ENCODE results near the gene NTRK2.

The NTRK2 gene

GRCh38 chr9:84789463-84789830 lies 119.9 kb downstream of the NTRK2 start:
- no peak overlapping the region for H3K4me3 Mint-ChIP-seq
- H3K27ac Mint-ChIP-seq, result no peak overlapping the region
- DNase-seq (ENCODE audit: low spot score in 2 of 2) (no peak), ATAC-seq (ENCODE audit: low read depth) (no peak)
- no peaks in the 10 kb centered on the region for H3K36me3 Mint-ChIP-seq
- H3K9me3 Mint-ChIP-seq, result no peaks in the 10 kb centered on the region
- H3K4me1 Mint-ChIP-seq, result no peaks in the 10 kb centered on the region
- no peaks in the 10 kb centered on the region for H3K27me3 Mint-ChIP-seq

DNA sequence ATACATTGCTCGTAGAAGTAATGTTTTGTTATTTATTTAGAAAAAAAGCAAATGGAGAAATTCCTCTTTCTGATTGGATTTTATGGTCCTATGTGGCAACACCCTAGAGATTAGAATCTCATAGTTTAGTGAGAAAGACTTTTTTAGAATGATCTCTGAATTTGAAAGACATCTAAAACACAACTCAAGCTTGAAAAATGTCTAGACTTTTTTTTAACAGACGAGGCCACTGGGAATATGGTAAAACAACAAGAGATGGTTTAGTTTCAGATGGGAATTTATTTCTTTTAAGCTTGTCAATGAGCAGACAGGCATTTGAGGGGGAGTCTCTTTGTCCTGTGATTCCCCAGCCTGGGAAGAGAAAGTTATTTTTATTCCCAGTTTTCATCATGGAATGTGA lies 122.1 kb downstream of the NTRK2 start:
- H3K9me3 Mint-ChIP-seq, result no peaks in the 10 kb centered on the region
- ATAC-seq (ENCODE audit: low read depth) (no peak), DNase-seq (ENCODE audit: low spot score in 2 of 2) (no peak)
- no peaks in the 10 kb centered on the region for H3K4me1 Mint-ChIP-seq
- H3K36me3 Mint-ChIP-seq, result no peaks in the 10 kb centered on the region
- H3K27ac Mint-ChIP-seq, result no peak overlapping the region
- H3K4me3 Mint-ChIP-seq, result no peak overlapping the region
- no peaks in the 10 kb centered on the region for H3K27me3 Mint-ChIP-seq

GRCh38 chr9:84793251-84793650 lies 123.7 kb downstream of the NTRK2 start:
- DNase-seq (ENCODE audit: low spot score in 2 of 2) (no peak), ATAC-seq (ENCODE audit: low read depth) (no peak)
- Mint-ChIP-seq H3K4me1 (no peaks in the 10 kb centered on the region), H3K4me3 (no peak overlapping the region), H3K27ac (no peak overlapping the region), H3K36me3 (no peaks in the 10 kb centered on the region), H3K9me3 (no peaks in the 10 kb centered on the region), H3K27me3 (no peaks in the 10 kb centered on the region)

GRCh38 chr9:84794981-84795637 lies 125.6 kb downstream of the NTRK2 start:
- ATAC-seq (ENCODE audit: low read depth) (no peak), DNase-seq (ENCODE audit: low spot score in 2 of 2) (no peak)
- no peaks in the 10 kb centered on the region for H3K4me1 Mint-ChIP-seq
- no peaks in the 10 kb centered on the region for H3K27me3 Mint-ChIP-seq
- H3K9me3 Mint-ChIP-seq, result no peaks in the 10 kb centered on the region
- H3K36me3 Mint-ChIP-seq, result no peaks in the 10 kb centered on the region
- H3K4me3 Mint-ChIP-seq, result no peak overlapping the region
- no peak overlapping the region for H3K27ac Mint-ChIP-seq

- H3K4me3 Mint-ChIP-seq, result no peak overlapping the region
- no peak overlapping the region for H3K27ac Mint-ChIP-seq
- no peaks in the 10 kb centered on the region for H3K27me3 Mint-ChIP-seq
- no peaks in the 10 kb centered on the region for H3K9me3 Mint-ChIP-seq
- DNase-seq (ENCODE audit: low spot score in 2 of 2) (no peak), ATAC-seq (ENCODE audit: low read depth) (no peak)
- no peaks in the 10 kb centered on the region for H3K36me3 Mint-ChIP-seq
- no peaks in the 10 kb centered on the region for H3K4me1 Mint-ChIP-seq
Measured at GRCh38 chr9:84796404-84796803, 126.9 kb downstream of the NTRK2 start.

DNA sequence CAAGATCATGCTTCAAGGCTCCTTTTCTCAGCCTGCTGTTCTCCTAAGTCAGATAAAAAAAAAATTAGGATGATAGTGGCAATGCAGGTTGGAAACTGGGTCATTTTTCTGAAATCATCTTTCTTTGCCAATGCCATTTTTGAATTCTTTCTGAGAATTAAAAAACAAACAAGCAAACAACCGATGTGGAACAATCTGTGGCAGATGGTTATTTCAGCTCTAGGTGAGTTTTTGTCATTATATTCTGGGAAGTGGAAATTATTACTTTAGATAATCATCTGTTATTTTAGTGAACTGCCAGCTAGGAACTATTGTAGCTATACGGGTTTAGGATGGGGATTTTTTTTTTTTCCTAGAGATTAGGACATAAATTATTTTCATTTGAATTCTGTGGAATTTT lies 129.7 kb downstream of the NTRK2 start:
- Mint-ChIP-seq H3K27me3 (no peaks in the 10 kb centered on the region), H3K36me3 (no peaks in the 10 kb centered on the region), H3K27ac (no peak overlapping the region), H3K9me3 (no peaks in the 10 kb centered on the region), H3K4me1 (no peaks in the 10 kb centered on the region), H3K4me3 (no peak overlapping the region)
- no peak for DNase-seq (ENCODE audit: low spot score in 2 of 2)
- no peak for ATAC-seq (ENCODE audit: low read depth)

DNA sequence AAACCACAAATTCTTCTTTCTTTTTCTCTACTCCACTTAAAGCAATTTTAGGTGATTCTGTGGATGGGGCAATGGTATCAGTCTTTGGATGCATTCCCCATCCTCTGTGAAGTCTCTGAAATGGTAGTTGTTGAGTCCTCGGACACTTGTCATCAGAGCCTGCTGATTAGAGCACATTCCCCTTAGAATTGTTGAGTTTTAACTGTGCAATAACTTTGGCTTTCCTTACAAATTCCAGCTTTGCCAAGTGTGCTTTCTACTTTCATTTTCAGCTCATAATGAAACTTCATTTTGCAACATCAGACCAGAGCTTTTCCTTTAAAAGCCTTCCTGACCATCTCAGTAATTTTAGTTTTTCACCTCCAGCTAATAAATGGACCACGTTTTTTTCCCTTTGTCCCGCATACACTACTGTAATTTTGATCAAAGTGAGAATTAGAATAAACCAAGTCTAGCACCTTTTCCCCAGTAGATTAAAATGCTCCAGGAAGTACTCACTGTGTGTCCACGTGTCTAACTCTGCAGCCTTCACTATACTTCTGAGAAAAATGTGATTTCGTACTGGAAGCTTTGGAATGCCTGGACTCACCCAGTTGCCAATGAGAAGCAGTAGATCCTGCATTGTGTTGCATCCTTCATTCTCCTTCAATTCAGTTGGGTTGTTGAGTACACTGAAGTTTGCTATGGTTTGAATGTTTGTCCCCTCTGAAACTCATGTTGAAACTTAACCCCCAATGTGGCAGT lies 135.6 kb downstream of the NTRK2 start:
- Mint-ChIP-seq H3K4me3 (no peak overlapping the region), H3K36me3 (no peaks in the 10 kb centered on the region), H3K27ac (no peak overlapping the region), H3K27me3 (no peaks in the 10 kb centered on the region), H3K4me1 (no peaks in the 10 kb centered on the region), H3K9me3 (no peaks in the 10 kb centered on the region)
- no peak for ATAC-seq (ENCODE audit: low read depth)
- DNase-seq (ENCODE audit: low spot score in 2 of 2), result no peak

GRCh38 chr9:84807431-84807830 lies 137.9 kb downstream of the NTRK2 start:
- H3K27me3 Mint-ChIP-seq, result no peaks in the 10 kb centered on the region
- no peak overlapping the region for H3K4me3 Mint-ChIP-seq
- H3K4me1 Mint-ChIP-seq, result no peaks in the 10 kb centered on the region
- no peaks in the 10 kb centered on the region for H3K9me3 Mint-ChIP-seq
- H3K27ac Mint-ChIP-seq, result no peak overlapping the region
- DNase-seq (ENCODE audit: low spot score in 2 of 2) (no peak), ATAC-seq (ENCODE audit: low read depth) (no peak)
- no peaks in the 10 kb centered on the region for H3K36me3 Mint-ChIP-seq

GRCh38 chr9:84807870-84808390 lies 138.4 kb downstream of the NTRK2 start:
- Mint-ChIP-seq H3K27me3 (no peaks in the 10 kb centered on the region), H3K4me1 (no peaks in the 10 kb centered on the region), H3K4me3 (no peak overlapping the region), H3K36me3 (no peaks in the 10 kb centered on the region), H3K9me3 (no peaks in the 10 kb centered on the region), H3K27ac (no peak overlapping the region)
- ATAC-seq (ENCODE audit: low read depth) (no peak), DNase-seq (ENCODE audit: low spot score in 2 of 2) (no peak)

- Mint-ChIP-seq H3K4me1 (no peaks in the 10 kb centered on the region), H3K36me3 (no peaks in the 10 kb centered on the region), H3K9me3 (no peaks in the 10 kb centered on the region), H3K4me3 (no peak overlapping the region), H3K27me3 (no peaks in the 10 kb centered on the region), H3K27ac (no peak overlapping the region)
- no peak for ATAC-seq (ENCODE audit: low read depth)
- no peak for DNase-seq (ENCODE audit: low spot score in 2 of 2)
Measured at GRCh38 chr9:84808416-84808815, 138.9 kb downstream of the NTRK2 start.

- ATAC-seq (ENCODE audit: low read depth) (no peak), DNase-seq (ENCODE audit: low spot score in 2 of 2) (no peak)
- Mint-ChIP-seq H3K4me1 (no peaks in the 10 kb centered on the region), H3K36me3 (no peaks in the 10 kb centered on the region), H3K27ac (no peak overlapping the region), H3K27me3 (no peaks in the 10 kb centered on the region), H3K4me3 (no peak overlapping the region), H3K9me3 (no peaks in the 10 kb centered on the region)
Measured at GRCh38 chr9:84811072-84811750, 141.7 kb downstream of the NTRK2 start.

DNA sequence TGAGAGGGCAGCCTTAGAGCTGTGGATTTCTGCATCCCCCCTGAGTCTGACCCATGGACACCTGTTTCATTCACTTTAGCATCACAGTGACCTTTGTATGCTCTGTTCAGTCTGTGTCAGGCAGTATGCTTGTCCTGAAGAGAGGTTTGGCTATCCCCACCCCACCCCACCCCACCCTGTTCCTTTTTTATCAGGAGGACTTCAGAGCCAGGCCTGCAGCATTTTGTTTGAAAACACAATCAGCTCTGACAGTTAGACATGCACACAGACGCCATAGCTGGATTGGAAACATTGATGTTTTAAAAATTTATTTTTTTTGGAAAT lies 142.2 kb downstream of the NTRK2 start:
- Mint-ChIP-seq H3K27ac (no peak overlapping the region), H3K27me3 (no peaks in the 10 kb centered on the region), H3K36me3 (no peaks in the 10 kb centered on the region), H3K4me3 (no peak overlapping the region), H3K4me1 (no peaks in the 10 kb centered on the region), H3K9me3 (no peaks in the 10 kb centered on the region)
- ATAC-seq (ENCODE audit: low read depth), result no peak
- DNase-seq (ENCODE audit: low spot score in 2 of 2), result no peak

GRCh38 chr9:84812355-84812754 lies 142.8 kb downstream of the NTRK2 start:
- no peaks in the 10 kb centered on the region for H3K4me1 Mint-ChIP-seq
- H3K27ac Mint-ChIP-seq, result no peak overlapping the region
- no peaks in the 10 kb centered on the region for H3K36me3 Mint-ChIP-seq
- H3K9me3 Mint-ChIP-seq, result no peaks in the 10 kb centered on the region
- no peak for ATAC-seq (ENCODE audit: low read depth)
- H3K27me3 Mint-ChIP-seq, result no peaks in the 10 kb centered on the region
- no peak overlapping the region for H3K4me3 Mint-ChIP-seq
- no peak for DNase-seq (ENCODE audit: low spot score in 2 of 2)

GRCh38 chr9:84812847-84813246 lies 143.3 kb downstream of the NTRK2 start:
- DNase-seq (ENCODE audit: low spot score in 2 of 2) (no peak), ATAC-seq (ENCODE audit: low read depth) (no peak)
- Mint-ChIP-seq H3K4me3 (no peak overlapping the region), H3K4me1 (no peaks in the 10 kb centered on the region), H3K36me3 (no peaks in the 10 kb centered on the region), H3K27ac (no peak overlapping the region), H3K9me3 (no peaks in the 10 kb centered on the region), H3K27me3 (no peaks in the 10 kb centered on the region)
